Activated T-helper 17 cell treated with anti-CD3 and anti-CD28 coated beads, Interleukin-2, amount 50 U/mL, for 72 hours (primary cell): Measurements from ENCODE around the gene SLC36A2. TPM values are rescaled to one million over a fixed set of nuclear protein-coding genes. Genes with fewer than 3 reads are reported as not detected.

ENCODE experiments used
- ATAC-seq: fragments of 150-1000 bp; cut with Tn5 transposase; replicated peaks from 2 replicates; pipeline ENCODE4 v1.10.0; 2021; ENCODE audit warnings: mild to moderate bottlenecking, moderate library complexity
- H3K27ac Mint-ChIP-seq: one replicate; pipeline ENCODE4 v1.8.0; 2022; ENCODE audit warnings: mixed read lengths
- H3K27me3 Mint-ChIP-seq: one replicate; pipeline ENCODE4 v1.8.0; 2022; ENCODE audit warnings: mixed read lengths
- H3K36me3 Mint-ChIP-seq: one replicate; pipeline ENCODE4 v1.8.0; 2022; ENCODE audit warnings: low read depth, mild to moderate bottlenecking, mixed read lengths
- H3K4me1 Mint-ChIP-seq: one replicate; pipeline ENCODE4 v1.8.0; 2022; ENCODE audit warnings: mixed read lengths
- H3K4me3 Mint-ChIP-seq: one replicate; pipeline ENCODE4 v1.8.0; 2022; ENCODE audit warnings: mild to moderate bottlenecking, mixed read lengths
- H3K9me3 Mint-ChIP-seq: one replicate; pipeline ENCODE4 v1.8.0; 2022; ENCODE audit warnings: mixed read lengths
- total RNA-seq, 2 donors: library from RNA; stranded (reverse); gene quantifications; one replicate each; pipeline ENCODE4 v1.2.3, GENCODE V29; 2022

The SLC36A2 gene
- total RNA-seq, 2 donors from 2014 or later, result not detected

DNA sequence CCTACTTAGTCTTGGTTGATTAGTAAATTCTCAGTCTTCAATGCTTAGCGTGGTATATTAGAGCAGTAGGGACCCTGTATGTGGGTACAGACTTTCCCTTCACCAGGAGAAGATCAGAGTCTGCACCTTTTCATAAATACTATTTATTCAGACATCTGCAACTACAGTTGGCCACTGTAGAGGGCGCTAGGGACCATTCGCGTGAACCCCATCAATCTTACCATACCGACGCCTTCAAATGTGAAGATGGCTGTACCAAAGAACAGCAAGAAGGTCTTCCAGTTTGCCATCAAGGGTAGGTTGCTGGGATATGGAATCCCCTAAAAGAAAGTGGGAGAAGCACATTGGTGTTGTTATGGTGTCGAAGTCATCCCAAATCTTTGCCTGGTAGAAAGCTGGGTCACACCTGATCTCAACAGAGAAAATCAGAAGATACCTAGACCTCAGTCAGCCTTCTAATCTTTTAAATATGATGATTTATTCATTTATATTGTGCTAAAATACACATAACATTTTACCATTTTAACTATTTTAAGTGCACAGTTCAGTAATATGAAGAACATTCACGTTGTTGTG, 62.9 kb downstream of the SLC36A2 start:
- no peaks in the 10 kb centered on the region for H3K9me3 Mint-ChIP-seq

DNA sequence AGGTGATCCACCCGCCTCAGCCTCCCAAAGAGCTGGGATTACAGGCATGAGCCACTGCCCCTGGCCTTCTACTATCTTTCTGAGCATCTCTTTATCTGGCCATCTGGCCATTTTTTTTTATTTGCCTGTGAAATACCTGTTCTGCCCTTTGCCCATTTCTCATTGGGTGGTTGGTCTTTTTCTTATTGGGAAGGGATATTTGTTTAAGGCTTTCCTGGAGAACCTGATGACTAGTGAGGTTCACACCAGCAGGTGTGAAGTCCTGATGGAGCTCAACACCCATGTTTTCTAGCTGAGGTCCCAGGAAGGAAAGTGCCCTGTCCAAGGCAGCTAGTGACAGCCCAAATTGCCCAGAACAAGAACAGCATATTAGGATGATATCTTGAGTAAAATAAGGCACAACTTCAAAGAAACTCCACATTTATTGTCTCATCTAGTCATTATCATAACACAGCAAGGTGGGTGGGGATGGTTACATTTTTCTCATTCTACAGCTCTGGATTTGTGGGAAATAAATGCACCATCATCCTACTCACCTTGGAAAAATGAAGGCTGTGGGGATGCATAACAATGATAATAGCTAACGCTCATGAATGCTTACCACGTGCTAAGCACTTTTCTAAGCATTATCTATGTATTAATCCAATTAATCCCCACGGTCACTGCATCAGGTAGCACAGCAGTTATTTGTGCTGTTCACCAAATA, 64.1 kb downstream of the SLC36A2 start:
- H3K9me3 Mint-ChIP-seq, result no peaks in the 10 kb centered on the region
- H3K4me1 Mint-ChIP-seq, result peaks cover 6% of the 10 kb centered on the region
- H3K27ac Mint-ChIP-seq, result no peak overlapping the region
- H3K4me3 Mint-ChIP-seq, result no peak overlapping the region
- no peaks in the 10 kb centered on the region for H3K27me3 Mint-ChIP-seq
- no peaks in the 10 kb centered on the region for H3K36me3 Mint-ChIP-seq
- no peak for ATAC-seq

More for the DNA sequence above, 62.9 kb downstream of the SLC36A2 start:
- Mint-ChIP-seq H3K27ac (no peak overlapping the region), H3K27me3 (no peaks in the 10 kb centered on the region), H3K4me3 (no peak overlapping the region), H3K4me1 (peaks cover 6% of the 10 kb centered on the region), H3K36me3 (no peaks in the 10 kb centered on the region)
- no peak for ATAC-seq

DNA sequence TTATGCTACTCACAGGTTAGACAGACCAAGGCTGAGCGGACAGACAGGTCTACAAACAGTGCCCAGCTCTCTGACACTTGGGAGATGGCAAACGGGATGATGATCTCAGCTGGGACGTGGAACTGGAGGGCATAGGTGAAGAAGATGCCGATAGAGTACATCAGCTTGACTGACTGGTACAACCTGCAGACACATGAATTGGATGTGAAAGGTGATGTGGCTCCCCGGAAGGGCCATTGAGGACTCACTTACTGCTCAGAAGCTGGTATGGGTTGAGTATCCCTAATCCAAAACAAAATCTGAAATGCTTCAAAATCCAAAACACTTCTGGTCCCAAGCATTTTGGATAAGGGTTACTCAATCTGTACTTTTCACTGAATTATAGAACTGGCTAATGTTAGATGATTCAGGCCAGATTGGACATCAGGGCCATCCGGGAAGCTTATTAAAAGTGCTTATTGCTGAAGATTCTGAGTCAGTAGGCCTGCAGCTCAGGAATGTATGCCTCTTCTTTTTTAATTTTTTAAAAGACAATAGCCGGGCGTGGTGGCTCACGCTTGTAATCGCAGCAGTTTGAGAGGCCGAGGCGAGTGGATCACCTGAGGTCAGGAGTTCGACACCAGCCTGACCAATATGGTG, 66.2 kb downstream of the SLC36A2 start:
- Mint-ChIP-seq H3K27ac (no peak overlapping the region), H3K27me3 (no peaks in the 10 kb centered on the region)
- no peak for ATAC-seq

DNA sequence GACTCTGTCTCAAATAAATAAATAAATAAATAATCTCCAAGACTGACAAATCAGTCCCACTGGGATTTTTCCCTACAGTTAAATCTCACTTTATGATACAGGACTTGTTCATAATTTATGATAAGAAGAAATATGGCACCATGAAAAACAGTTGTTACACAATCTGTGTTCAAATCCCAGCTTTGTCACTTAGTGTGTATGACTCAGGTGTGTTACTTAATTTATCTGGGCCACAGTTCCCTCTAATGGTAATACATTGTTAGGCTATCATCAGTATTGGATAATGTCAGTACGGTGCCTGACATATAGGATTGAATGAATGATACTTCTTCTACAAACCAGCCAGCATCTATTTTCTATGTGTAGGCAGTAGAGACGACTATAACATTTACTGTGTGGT, 66.9 kb downstream of the SLC36A2 start:
- H3K4me3 Mint-ChIP-seq, result no peak overlapping the region
- no peak for ATAC-seq
- no peaks in the 10 kb centered on the region for H3K9me3 Mint-ChIP-seq
- no peaks in the 10 kb centered on the region for H3K27me3 Mint-ChIP-seq
- no peaks in the 10 kb centered on the region for H3K36me3 Mint-ChIP-seq
- no peak overlapping the region for H3K27ac Mint-ChIP-seq
- peaks cover 6% of the 10 kb centered on the region for H3K4me1 Mint-ChIP-seq

More for the DNA sequence above, 66.2 kb downstream of the SLC36A2 start:
- Mint-ChIP-seq H3K9me3 (no peaks in the 10 kb centered on the region), H3K36me3 (no peaks in the 10 kb centered on the region), H3K4me3 (no peak overlapping the region), H3K4me1 (peaks cover 6% of the 10 kb centered on the region)

DNA sequence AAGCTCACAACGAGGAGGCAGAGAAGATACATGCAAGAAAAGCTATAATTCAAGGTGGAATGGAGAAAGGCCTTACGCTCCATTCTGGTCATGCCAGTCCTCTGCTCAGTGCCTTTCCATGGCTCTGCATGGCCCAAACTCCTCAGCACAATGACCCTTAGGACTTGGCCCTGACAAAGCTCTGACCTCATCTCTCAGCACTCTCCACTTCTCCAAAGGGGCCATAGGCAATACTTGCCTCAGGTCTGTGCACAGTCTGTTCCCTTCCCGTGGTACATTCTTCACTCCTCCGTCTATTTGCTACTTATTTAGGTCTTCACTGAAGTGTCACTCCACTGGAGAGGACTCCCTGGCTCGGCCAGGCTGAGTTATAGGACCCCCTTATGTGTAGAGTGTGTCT, 68.5 kb downstream of the SLC36A2 start:
- Mint-ChIP-seq H3K4me1 (peaks cover 1% of the 10 kb centered on the region), H3K27ac (no peak overlapping the region), H3K36me3 (no peaks in the 10 kb centered on the region), H3K4me3 (no peak overlapping the region), H3K9me3 (no peaks in the 10 kb centered on the region), H3K27me3 (no peaks in the 10 kb centered on the region)
- no peak for ATAC-seq

DNA sequence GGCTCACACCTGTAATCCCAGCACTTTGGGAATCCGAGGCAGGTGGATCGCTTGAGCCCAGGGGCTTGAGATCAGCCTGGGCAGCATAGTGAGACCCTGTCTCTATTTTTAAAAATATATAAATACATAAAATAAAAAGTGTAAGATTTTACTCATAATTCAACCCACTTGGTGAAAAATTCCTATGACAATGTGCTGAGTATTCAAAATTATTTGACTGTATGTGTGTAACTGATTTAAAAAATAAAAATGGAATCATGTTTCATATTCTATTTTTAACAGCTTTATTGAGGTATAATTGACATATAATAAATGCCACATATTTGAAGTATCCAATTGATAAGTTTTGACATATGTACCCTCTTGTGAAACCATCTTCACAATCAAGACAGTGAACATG, 71.6 kb downstream of the SLC36A2 start:
- H3K4me3 Mint-ChIP-seq, result no peak overlapping the region
- ATAC-seq, result no peak
- H3K27ac Mint-ChIP-seq, result no peak overlapping the region
- H3K4me1 Mint-ChIP-seq, result no peaks in the 10 kb centered on the region
- no peaks in the 10 kb centered on the region for H3K9me3 Mint-ChIP-seq
- no peaks in the 10 kb centered on the region for H3K27me3 Mint-ChIP-seq
- H3K36me3 Mint-ChIP-seq, result no peaks in the 10 kb centered on the region

DNA sequence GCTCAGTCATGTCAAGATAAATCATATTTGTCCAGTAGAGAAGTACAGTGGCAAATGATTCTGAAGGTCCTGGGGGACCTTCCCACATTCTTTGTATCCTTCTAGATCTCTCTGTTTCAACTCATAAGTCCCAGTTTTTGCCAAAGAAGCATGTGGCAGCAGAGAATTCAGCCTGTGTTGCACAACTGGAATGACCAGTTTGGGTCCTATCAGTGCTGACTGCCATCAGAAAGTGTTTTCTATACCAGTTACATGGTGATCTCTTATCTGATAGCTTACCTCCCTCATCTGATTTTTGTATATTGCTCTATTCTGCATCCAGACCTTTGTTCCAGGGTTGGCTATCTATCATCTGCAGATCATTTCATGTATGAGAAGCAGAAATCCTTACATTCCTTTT, 72.7 kb downstream of the SLC36A2 start:
- H3K27me3 Mint-ChIP-seq, result no peaks in the 10 kb centered on the region
- no peaks in the 10 kb centered on the region for H3K9me3 Mint-ChIP-seq
- no peaks in the 10 kb centered on the region for H3K36me3 Mint-ChIP-seq
- ATAC-seq, result no peak
- no peak overlapping the region for H3K27ac Mint-ChIP-seq
- H3K4me3 Mint-ChIP-seq, result no peak overlapping the region
- no peaks in the 10 kb centered on the region for H3K4me1 Mint-ChIP-seq

DNA sequence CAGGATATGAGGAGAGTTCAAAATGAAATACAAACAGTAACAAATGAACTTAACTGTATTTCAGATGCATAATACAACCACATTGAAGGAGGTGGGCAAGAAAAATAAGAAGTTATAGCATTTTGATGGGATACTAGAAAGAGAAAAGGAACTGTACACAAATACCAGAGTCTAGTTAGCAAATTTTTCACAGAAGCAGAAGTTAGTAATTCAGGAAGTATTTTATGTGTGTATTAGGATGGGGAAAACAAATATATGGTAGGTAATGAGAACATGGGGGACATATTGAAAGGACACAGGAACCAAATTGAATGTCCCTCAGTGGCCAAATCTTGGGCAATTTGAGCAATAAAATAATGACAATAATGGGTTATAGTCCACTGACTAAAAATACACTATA, 76.0 kb downstream of the SLC36A2 start:
- Mint-ChIP-seq H3K9me3 (no peaks in the 10 kb centered on the region), H3K36me3 (peaks cover 27% of the 10 kb centered on the region), H3K4me1 (no peaks in the 10 kb centered on the region), H3K27me3 (no peaks in the 10 kb centered on the region), H3K27ac (no peak overlapping the region), H3K4me3 (no peak overlapping the region)
- ATAC-seq, result no peak

DNA sequence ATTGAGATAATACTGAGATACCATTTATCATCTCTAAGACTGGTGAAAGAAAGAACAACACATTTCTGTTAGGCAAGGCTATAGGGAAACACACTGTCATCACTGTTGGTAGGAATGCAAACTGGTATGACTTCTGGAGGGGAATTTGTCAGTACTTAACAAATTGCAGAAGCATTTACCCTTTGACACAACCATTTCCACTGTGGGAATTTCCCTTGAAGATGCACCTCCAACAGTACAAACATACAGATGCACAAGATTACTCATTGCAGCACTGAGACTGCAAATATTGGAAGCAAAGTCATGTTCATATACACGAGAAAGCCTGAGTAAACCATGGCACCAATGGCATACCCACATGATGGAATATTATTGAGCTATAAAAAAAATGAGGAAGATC, 76.8 kb downstream of the SLC36A2 start:
- peaks cover 34% of the 10 kb centered on the region for H3K36me3 Mint-ChIP-seq
- ATAC-seq, result peak; percentile 96
- H3K4me3 Mint-ChIP-seq, result no peak overlapping the region
- no peaks in the 10 kb centered on the region for H3K27me3 Mint-ChIP-seq
- H3K27ac Mint-ChIP-seq, result no peak overlapping the region
- H3K9me3 Mint-ChIP-seq, result no peaks in the 10 kb centered on the region
- no peaks in the 10 kb centered on the region for H3K4me1 Mint-ChIP-seq

DNA sequence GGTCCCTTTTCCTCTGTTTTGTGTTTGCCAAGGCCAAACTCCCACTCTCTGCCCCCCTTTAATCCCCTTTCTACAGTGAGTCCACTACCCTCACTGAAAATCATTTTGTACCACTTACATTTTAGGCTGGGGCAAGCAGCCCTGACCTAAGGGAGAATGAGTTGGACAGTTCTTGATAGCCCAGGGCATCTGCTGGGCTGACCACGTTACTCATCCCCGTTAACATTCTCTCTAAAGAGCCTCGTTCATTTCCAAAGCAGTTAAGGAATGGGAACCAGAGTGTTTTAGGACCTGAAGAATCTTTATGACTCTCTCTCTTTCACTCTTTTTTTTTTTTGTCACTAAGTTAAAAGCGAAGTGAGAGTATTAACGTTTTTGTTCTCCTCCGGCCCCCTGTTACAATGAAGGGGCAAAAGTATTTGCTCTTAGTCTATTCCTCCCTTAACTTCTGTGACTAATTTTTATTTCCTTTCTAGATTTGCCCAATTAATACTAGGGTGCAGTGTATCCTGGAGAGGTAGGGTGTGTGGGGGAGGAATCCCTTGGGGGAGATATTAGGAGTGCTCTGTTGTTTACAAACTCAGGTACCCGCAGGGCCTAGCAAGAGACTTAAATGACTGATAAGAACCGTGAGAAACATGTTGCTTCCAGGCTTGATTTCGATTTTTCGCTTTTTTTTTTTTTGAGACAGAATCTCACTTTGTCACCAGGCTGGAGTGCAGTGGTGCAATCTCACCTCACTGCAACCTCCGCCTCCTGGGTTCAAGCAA, 79.7 kb downstream of the SLC36A2 start:
- Mint-ChIP-seq H3K27ac (no peak overlapping the region), H3K27me3 (no peaks in the 10 kb centered on the region), H3K9me3 (no peaks in the 10 kb centered on the region), H3K4me3 (no peak overlapping the region), H3K36me3 (peaks cover 59% of the 10 kb centered on the region), H3K4me1 (peaks cover 13% of the 10 kb centered on the region)
- ATAC-seq, result no peak

Other genes with a start within 250 kb of the SLC36A2 start
- gene ANXA6, start 189.8 kb downstream of the SLC36A2 start, total RNA-seq, result 100 to 1,000 TPM; 432 to 559 TPM
- 10 to 100 TPM; 27.4 to 40.1 TPM for gene CCDC69, start 123.5 kb downstream of the SLC36A2 start, total RNA-seq
- 10 to 100 TPM; 32.2 to 41.1 TPM for gene GM2A, start 94.4 kb downstream of the SLC36A2 start, total RNA-seq
- gene SLC36A3, start 43.8 kb downstream of the SLC36A2 start, total RNA-seq, result not detected
- gene SLC36A1, start 100.0 kb upstream of the SLC36A2 start, total RNA-seq, result 1 to 10 TPM; 5.6 TPM
- gene FAT2, start 243.8 kb upstream of the SLC36A2 start, total RNA-seq, result not detected